Measurements from ENCODE around the gene SLC13A5.

- no peak for TF ChIP-seq ZBTB7A (tag by site-specific recombination; IDR thresholded peaks at IDR 0.05; ENCODE audit: low read depth)
- TF ChIP-seq, protein P1, sequence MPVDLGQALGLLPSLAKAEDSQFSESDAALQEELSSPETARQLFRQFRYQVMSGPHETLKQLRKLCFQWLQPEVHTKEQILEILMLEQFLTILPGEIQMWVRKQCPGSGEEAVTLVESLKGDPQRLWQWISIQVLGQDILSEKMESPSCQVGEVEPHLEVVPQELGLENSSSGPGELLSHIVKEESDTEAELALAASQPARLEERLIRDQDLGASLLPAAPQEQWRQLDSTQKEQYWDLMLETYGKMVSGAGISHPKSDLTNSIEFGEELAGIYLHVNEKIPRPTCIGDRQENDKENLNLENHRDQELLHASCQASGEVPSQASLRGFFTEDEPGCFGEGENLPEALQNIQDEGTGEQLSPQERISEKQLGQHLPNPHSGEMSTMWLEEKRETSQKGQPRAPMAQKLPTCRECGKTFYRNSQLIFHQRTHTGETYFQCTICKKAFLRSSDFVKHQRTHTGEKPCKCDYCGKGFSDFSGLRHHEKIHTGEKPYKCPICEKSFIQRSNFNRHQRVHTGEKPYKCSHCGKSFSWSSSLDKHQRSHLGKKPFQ (tag by site-specific recombination; IDR thresholded peaks at IDR 0.05): no peak
- TF ChIP-seq, protein P2, sequence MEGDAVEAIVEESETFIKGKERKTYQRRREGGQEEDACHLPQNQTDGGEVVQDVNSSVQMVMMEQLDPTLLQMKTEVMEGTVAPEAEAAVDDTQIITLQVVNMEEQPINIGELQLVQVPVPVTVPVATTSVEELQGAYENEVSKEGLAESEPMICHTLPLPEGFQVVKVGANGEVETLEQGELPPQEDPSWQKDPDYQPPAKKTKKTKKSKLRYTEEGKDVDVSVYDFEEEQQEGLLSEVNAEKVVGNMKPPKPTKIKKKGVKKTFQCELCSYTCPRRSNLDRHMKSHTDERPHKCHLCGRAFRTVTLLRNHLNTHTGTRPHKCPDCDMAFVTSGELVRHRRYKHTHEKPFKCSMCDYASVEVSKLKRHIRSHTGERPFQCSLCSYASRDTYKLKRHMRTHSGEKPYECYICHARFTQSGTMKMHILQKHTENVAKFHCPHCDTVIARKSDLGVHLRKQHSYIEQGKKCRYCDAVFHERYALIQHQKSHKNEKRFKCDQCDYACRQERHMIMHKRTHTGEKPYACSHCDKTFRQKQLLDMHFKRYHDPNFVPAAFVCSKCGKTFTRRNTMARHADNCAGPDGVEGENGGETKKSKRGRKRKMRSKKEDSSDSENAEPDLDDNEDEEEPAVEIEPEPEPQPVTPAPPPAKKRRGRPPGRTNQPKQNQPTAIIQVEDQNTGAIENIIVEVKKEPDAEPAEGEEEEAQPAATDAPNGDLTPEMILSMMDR (tag by site-specific recombination; IDR thresholded peaks at IDR 0.05): no peak
- TF ChIP-seq ZNF777 (tag by site-specific recombination; IDR thresholded peaks at IDR 0.05; ENCODE audit: borderline replicate concordance): no peak
Measured at GRCh38 chr17:6638046-6638908, 74.9 kb downstream of the SLC13A5 start.

All from HEK293 (cell line).